MG63 (cell line): ENCODE data around the gene SLC39A11. TPM values are rescaled to one million over a fixed set of nuclear protein-coding genes. Genes with fewer than 3 reads are reported as not detected.

Source experiments
- DNase-seq: peaks from one replicate; pipeline ENCODE4 v3.0.0-alpha.2; 2020
- H3K27me3 ChIP-seq: fragments of 250-450 bp; sonication (Bioruptor Pico); 2 replicates; pipeline ENCODE4 v1.5.1; 2020; ENCODE audit warnings: mild to moderate bottlenecking, moderate library complexity
- H3K36me3 ChIP-seq: fragments of 250-450 bp; sonication (Bioruptor Pico); 2 replicates; pipeline ENCODE4 v1.5.1; 2020; ENCODE audit warnings: mild to moderate bottlenecking, moderate library complexity
- H3K4me3 ChIP-seq: fragments of 250-450 bp; sonication (Bioruptor Pico); 2 replicates; pipeline ENCODE4 v1.5.1; 2020; ENCODE audit warnings: mild to moderate bottlenecking, moderate library complexity
- H3K9me3 ChIP-seq: fragments of 250-450 bp; sonication (Bioruptor Pico); 2 replicates; pipeline ENCODE4 v1.5.1; 2020; ENCODE audit warnings: mild to moderate bottlenecking, moderate library complexity
- total RNA-seq: library from RNA; depleted of rRNA; stranded (reverse); fragments of >200 nt; shearing (Covaris generic); gene quantifications from 2 replicates; pipeline ENCODE4 v1.2.3, GENCODE V29; 2014; ENCODE audit warnings: low replicate concordance

SLC39A11 gene
- total RNA-seq, 1 experiment from 2014 or later: 13.7 TPM

DNA sequence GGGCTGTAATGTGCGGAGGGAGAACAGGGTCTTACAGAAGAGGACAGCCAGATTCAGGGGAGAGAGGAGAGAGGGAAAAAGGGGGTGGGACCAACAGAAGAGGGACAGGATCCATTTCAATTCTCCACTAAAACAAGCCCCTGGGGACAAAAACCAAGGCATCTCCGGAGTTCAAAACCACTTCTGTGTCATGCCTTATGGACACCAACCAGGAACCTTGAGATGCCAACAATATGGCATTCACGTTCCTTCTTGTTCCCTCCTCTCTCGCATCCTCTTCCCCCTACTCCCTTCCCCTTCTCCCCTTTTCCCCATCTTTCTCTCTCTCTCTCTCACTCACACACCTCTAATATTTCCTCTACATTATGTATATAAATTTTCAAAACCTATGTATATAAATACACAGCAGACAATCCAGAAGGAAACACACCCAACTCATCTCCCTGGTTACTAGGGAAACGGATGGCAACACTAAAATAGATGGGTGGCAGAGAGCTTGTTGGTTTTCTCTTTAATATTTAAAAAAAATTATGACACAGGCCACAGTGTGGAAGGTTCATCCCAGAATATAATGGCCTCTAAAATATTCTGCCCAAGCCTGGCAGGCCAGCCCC lies 123.1 kb downstream of the SLC39A11 start:
- H3K4me3 ChIP-seq: no peak overlapping the region
- no peaks in the 10 kb centered on the region for H3K36me3 ChIP-seq
- no peak for DNase-seq
- no peaks in the 10 kb centered on the region for H3K9me3 ChIP-seq
- H3K27me3 ChIP-seq: no peaks in the 10 kb centered on the region; the same call in 1 of the 2 replicates

DNA sequence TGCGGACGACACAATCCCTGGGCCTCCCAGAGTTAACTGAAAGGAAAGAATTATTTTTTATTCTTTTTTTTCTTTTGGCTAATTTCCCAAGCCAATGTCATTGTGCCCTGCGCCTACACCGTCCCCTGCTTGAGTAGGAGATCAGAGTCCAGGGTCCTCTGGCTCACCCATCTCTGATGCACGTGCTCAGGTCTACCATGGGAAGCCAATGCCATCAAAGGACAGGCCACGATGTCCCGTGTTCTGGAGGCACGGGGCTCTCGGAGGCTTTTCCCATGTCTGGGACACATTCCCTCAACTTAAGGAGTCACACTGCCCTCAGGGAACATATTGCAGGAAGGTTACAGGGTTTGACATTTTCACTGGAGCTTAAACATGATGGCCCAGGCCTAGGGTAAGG lies 123.7 kb downstream of the SLC39A11 start:
- Histone ChIP-seq H3K27me3 (no peaks in the 10 kb centered on the region; the same call in 1 of the 2 replicates), H3K4me3 (no peak overlapping the region), H3K9me3 (no peaks in the 10 kb centered on the region), H3K36me3 (no peaks in the 10 kb centered on the region)
- DNase-seq: no peak

DNA sequence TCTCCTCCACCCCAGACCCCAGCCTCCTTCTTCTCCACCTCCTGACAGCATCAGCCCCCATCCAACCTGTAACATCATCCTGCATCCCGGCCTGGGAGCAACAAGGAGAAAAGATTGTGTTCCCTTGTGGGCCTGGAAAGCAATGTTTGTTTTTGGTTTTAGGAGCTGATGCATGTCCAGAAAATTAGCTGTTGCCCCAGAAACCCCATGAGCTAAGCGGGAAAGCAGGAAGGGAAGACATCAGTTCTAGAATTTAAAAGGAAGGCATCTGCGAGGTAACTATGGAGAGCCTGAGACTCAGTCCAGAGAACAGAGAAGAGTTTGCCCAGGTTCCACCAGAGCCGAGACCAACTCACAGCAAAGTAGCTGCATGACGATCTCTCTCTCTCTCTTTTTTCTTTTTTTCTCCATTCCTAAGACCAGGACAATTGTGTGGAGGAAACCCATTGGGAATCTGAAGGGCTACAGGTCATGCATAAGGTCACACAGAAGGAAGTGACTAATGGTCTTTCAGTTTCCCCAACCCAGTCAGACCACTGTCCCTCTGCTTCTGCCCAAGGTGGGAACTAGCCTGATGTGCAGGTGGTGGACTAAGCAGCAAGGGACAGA lies 124.4 kb downstream of the SLC39A11 start:
- H3K27me3 ChIP-seq: no peaks in the 10 kb centered on the region; the same call in 1 of the 2 replicates
- no peaks in the 10 kb centered on the region for H3K36me3 ChIP-seq
- no peak overlapping the region for H3K4me3 ChIP-seq
- DNase-seq: no peak
- H3K9me3 ChIP-seq: no peaks in the 10 kb centered on the region

DNA sequence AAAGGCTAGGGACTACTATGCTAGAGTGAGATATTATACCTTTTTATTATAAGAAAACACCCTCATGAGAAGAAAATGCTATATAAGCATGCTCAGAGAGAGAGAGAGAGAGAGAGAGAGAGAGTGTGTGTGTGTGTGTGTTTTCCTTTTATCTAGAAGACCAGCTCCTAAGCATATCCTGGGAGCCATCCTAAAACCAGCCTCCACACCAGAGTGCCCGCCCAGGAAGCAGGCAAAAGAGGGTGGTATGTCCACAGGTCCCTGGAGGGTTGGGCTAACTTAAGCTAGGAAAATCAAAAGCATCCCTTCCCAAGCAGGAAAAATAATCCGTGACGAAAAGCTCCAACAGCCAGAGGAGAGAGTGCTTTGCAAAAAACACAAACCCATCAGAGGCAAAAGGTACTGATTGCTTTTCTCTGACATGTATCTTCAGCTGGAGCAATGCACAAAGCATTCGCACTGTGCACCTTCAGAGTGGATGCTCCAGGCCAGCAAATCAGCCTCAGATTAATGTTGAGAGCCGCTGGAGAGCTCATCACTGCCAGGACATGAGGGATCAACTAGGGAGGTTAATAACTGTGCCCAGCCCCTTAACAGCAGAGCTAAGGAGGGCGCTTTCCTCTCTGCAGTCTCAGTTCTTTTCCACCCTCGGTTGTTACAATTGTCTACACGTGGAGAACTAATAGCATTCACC lies 125.1 kb downstream of the SLC39A11 start:
- no peak for DNase-seq
- Histone ChIP-seq H3K4me3 (no peak overlapping the region), H3K9me3 (no peaks in the 10 kb centered on the region), H3K36me3 (no peaks in the 10 kb centered on the region), H3K27me3 (no peaks in the 10 kb centered on the region; the same call in 1 of the 2 replicates)

DNA sequence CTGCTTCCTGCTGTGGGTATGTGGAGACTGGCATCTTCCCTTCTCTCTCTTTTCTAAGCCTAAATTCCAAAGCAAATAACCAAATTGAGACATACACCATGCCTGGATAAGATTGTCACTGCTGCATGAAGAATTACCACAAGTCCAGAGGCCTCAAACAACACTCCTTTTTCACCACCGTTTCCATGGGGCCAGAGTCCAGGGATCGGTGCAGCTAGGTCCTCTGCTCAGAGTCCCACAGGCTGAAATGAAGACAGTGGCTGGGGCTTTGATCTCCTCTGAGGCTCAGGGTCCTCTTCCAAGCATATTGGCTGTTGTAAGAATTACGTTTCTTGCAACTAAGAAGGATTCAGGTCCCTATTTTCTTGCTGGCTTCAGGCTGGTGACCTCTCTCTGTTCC lies 130.4 kb downstream of the SLC39A11 start:
- H3K36me3 ChIP-seq: no peaks in the 10 kb centered on the region

DNA sequence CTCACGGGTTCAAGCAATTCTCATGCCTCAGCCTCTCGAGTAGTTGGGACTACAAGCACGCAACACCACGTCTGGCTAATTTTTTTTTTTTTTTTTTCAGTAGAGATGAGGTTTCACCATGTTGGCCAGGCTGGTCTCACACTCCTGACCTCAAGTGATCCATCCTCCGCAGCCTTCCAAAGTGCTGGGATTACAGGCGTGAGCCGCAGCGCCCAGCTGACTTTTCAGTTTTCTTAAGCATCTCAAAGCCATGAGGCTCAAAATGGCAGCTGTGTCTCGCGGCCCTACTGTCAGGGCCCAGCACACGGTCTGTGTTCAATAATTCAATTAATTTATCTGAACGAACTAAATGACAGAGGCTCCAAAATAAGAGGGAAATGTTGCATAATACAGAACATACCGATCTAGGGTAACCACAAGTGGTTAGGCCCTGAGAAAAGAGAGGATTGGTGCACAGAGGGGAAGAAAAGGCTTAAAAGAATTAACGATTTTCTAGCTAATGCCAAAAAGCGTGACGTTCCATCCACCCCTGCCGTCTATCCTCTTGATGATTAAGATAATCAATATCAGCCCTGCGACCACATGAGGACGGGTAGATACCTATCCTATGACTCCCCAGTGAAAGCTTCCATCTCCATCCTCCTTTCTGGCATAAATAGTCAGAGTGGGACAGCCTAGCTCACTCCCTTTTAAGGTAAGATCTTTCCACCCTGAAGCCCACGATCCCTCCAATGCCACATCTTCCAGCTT lies 136.9 kb downstream of the SLC39A11 start:
- no peaks in the 10 kb centered on the region for H3K27me3 ChIP-seq
- H3K4me3 ChIP-seq: no peak overlapping the region
- no peaks in the 10 kb centered on the region for H3K9me3 ChIP-seq
- no peaks in the 10 kb centered on the region for H3K36me3 ChIP-seq
- DNase-seq: no peak

More for the DNA sequence above, 130.4 kb downstream of the SLC39A11 start:
- H3K9me3 ChIP-seq: no peaks in the 10 kb centered on the region
- no peak for DNase-seq
- no peak overlapping the region for H3K4me3 ChIP-seq
- H3K27me3 ChIP-seq: no peaks in the 10 kb centered on the region

DNA sequence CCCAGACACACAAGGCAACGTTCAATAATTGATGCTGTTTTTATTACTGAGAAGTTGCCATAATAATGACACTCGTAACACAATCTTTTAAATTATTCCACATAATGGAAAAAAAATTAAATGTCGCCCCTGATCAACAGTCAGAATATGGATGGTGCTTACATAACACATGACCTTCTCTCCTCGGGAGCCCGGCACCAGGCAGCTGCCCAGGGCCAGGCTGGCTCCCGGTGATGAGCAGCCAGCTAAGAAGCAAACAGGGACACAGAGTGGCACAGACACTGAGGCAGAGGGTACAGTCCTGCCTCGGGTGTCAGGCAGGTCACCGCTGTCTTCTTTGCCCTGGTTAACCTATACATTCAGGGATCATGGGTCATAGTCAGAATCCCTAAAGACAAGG lies 137.9 kb downstream of the SLC39A11 start:
- no peak overlapping the region for H3K4me3 ChIP-seq
- no peaks in the 10 kb centered on the region for H3K9me3 ChIP-seq
- H3K27me3 ChIP-seq: no peaks in the 10 kb centered on the region
- no peaks in the 10 kb centered on the region for H3K36me3 ChIP-seq
- DNase-seq: no peak

DNA sequence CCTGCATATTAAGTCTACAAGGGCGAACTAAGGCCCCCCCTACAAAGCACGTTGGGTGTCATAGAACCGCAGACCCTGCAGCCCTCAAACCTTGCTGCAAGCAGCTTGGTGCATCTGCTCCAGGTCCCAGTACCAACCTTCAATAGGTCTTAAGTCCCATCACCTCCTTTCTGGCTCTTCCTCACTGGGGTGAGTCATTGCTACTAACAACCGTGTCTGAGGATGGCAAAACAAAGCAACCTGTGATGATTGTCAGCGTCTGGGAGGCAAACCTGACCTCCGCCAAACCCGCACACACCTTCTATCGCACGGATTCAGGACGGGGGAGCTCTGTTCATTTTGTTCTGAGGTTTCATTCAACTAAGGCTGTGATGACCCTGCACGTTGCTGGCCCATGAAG lies 138.9 kb downstream of the SLC39A11 start:
- Histone ChIP-seq H3K4me3 (no peak overlapping the region), H3K27me3 (no peaks in the 10 kb centered on the region), H3K9me3 (no peaks in the 10 kb centered on the region), H3K36me3 (no peaks in the 10 kb centered on the region)
- DNase-seq: no peak

DNA sequence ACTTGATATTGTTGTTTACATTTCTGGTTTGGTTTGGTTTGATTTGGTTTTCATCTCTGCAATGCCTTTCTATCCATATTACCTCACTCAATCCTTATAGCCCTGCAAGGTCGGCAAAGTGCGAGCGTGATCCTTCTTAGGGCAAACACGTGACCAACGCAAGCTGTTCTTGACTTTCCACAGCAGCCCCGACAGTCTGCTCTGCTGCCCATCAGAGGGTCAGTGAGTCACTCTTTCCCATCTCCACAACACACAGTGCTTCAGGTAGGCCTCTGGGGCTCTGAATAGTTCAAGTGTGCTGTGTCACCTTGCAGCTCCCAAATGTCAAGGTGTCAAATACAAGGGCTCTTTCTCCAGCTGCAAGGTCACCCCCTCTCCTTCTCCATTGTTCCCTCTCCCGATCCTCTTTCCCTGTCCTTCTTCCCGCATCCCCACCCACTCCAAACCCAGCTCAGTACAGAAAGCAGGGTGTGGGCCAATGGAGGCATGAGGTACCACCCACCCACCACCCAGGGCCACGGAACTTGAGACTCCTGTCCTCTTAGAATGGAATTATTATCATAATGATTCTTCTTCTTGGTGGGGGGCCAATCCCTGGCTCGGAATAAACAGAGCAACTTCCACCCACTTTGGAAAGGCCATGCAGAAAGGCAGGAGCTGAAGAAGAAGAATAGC lies 139.7 kb downstream of the SLC39A11 start:
- DNase-seq: no peak
- no peaks in the 10 kb centered on the region for H3K27me3 ChIP-seq
- H3K36me3 ChIP-seq: no peaks in the 10 kb centered on the region
- H3K9me3 ChIP-seq: no peaks in the 10 kb centered on the region
- no peak overlapping the region for H3K4me3 ChIP-seq

DNA sequence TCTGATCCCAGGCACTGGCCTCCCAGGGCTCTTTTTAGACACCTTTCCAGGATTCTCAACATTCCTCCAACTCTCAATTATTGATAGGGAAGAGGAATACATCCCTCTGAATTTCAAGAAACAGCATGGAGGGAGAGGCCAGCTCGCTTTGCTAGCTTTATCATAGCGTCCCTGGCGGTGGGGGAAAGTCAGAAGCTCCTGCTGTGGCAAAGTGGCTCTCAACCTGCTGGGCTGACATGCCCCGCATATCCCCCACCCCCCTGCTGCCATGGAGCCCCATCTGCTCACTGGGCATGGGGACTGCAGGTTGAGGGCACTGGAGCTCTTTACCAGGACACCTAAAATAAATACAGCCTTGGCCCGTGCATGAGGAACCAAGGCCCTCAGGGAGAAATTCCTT lies 140.3 kb downstream of the SLC39A11 start:
- no peak overlapping the region for H3K4me3 ChIP-seq
- DNase-seq: no peak
- no peaks in the 10 kb centered on the region for H3K27me3 ChIP-seq
- H3K36me3 ChIP-seq: no peaks in the 10 kb centered on the region
- H3K9me3 ChIP-seq: no peaks in the 10 kb centered on the region

DNA sequence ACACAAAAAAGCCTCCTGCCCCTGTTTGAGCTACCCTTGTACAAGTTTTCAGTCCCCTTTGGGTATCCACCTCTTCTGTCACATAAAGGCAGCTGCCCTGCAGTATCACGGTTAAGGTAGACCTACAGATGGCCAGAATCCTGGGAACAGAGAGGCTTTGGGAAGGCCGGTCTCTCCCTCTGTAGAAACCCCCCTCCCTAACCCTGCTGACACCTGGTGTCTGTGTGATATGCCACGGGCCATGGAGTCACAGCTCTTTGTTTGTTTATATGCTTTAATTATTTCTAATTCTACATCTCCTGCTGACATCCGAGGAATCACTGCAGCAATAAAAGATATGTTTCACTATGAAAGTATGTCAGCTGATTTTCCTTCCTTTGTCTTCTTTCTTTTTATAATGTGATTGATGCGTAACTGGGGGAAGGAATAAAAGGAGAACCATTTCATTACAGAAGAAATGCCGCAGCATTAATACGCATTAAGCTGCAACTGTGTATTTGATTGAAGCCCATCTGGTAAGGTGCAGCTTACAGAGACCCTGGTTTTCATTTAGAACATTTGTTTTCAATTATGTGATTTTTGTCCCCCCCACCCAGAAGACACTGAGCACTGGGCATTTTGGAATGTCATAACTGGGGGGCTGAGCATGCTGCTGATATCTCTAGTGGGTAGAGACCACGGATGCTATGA lies 142.1 kb downstream of the SLC39A11 start:
- no peaks in the 10 kb centered on the region for H3K9me3 ChIP-seq
- no peaks in the 10 kb centered on the region for H3K27me3 ChIP-seq
- no peak overlapping the region for H3K4me3 ChIP-seq
- DNase-seq: no peak
- no peaks in the 10 kb centered on the region for H3K36me3 ChIP-seq

DNA sequence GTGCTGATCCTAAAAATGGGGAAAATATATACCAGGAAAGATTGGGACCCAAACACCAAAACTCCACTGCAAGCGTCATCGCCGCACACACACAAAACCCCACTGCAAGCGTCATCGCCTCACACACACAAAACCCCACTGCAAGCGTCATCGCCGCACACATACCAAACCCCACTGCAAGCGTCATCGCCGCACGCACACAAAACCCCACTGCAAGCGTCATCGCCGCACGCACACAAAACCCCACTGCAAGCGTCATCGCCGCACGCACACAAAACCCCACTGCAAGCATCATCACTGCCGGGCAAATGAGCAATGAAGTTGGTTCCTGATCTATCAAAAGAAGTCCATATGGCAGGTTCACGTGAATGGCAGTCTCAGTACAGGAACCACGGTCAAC lies 144.4 kb downstream of the SLC39A11 start:
- Histone ChIP-seq H3K9me3 (no peaks in the 10 kb centered on the region), H3K4me3 (no peak overlapping the region), H3K36me3 (no peaks in the 10 kb centered on the region), H3K27me3 (no peaks in the 10 kb centered on the region)
- no peak for DNase-seq

DNA sequence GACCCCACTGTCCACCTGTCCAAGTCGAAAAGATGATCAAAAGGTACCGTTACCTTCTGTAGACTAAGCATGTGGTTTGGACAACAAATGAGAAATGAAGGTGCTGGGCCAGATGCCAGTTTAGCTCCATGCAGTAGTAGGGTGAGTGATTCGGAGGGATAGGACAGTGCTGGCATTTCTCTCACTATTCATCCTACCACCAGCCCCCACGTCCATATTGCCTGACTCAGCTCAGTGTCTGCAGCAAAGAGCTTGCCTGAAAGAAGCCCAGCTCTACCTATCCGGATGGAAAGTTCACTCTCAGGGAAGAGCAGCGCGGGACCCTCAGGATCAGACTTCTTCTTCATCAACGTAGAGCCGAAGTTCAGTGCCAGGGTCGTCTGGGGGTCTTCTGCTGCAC lies 145.0 kb downstream of the SLC39A11 start:
- no peaks in the 10 kb centered on the region for H3K9me3 ChIP-seq
- no peaks in the 10 kb centered on the region for H3K27me3 ChIP-seq
- DNase-seq: no peak
- no peak overlapping the region for H3K4me3 ChIP-seq
- H3K36me3 ChIP-seq: no peaks in the 10 kb centered on the region

DNA sequence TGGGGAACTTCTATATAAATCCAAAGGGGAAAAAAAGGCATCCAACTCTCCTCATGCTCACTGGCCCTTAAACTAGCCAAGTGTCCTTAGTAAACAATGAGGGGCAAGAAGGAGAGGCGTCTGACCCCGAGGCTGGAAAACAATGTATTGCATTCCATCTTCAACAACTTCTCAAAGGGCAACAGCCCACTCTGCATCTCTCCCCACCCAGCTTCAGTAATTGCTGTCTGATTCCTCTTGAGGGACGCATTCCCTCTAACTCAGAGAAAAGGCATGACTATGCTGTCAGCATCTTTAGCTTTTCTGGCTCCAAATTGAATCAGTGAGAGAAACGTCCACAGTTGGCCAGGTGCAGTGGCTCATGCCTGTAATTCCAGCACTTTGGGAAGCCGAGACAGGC lies 145.8 kb downstream of the SLC39A11 start:
- no peak for DNase-seq
- H3K9me3 ChIP-seq: no peaks in the 10 kb centered on the region
- H3K4me3 ChIP-seq: no peak overlapping the region
- no peaks in the 10 kb centered on the region for H3K36me3 ChIP-seq
- H3K27me3 ChIP-seq: no peaks in the 10 kb centered on the region

DNA sequence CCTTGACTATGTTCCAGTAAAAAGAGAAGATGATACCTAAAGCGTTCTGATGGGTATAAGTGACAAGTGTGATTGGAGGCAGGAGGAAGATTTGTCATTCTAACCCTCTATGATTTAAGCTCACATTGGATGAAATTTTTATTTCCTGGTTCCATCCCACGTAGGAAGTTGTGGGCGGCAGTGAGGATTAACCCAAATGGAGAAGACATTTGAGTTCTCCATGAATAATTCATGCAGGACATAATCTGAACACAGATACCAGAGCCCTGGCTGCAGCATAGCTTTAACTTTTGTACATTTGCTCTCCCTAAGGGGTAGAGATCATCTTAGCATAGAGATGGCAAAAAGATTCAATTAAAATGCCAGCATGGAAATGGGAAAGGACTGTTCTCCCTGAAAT lies 146.3 kb downstream of the SLC39A11 start:
- Histone ChIP-seq H3K4me3 (no peak overlapping the region), H3K27me3 (no peaks in the 10 kb centered on the region), H3K36me3 (no peaks in the 10 kb centered on the region), H3K9me3 (no peaks in the 10 kb centered on the region)
- no peak for DNase-seq

DNA sequence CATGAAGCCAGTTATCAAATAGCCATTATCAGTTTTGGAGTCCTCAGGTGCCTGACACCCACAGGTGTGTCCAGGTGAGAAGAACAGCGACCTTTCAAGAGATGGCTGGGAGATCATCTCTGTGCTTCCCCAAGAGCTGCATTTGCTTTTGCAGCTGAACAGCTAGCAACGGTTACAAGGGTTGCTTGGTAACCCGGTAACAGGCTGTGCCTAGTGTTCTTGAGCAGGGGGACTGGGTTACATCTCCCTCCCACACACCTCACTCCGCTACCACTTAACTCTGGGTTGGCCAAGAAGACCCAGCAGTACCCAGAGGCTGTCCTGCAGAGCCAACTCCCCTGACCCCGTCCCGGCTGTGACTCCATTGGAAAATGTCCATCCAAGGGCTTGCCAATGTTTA lies 147.0 kb downstream of the SLC39A11 start:
- DNase-seq: no peak
- no peak overlapping the region for H3K4me3 ChIP-seq
- no peaks in the 10 kb centered on the region for H3K9me3 ChIP-seq
- no peaks in the 10 kb centered on the region for H3K36me3 ChIP-seq
- H3K27me3 ChIP-seq: no peaks in the 10 kb centered on the region
